UCSD-AML1 (cell line): ENCODE results near the gene AQP11.
"Not testable (repeated sequence)": the region's sequence is repeated elsewhere in the genome, so short reads cannot be mapped to it uniquely, and the experiment has no call there.

Experiments
- DNase-seq: peaks from one replicate; lab custom pipeline; 2025; ENCODE audit not compliant: unreplicated experiment; lab: John Stamatoyannopoulos, UW

AQP11 gene, protein sequence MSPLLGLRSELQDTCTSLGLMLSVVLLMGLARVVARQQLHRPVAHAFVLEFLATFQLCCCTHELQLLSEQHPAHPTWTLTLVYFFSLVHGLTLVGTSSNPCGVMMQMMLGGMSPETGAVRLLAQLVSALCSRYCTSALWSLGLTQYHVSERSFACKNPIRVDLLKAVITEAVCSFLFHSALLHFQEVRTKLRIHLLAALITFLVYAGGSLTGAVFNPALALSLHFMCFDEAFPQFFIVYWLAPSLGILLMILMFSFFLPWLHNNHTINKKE

DNA sequence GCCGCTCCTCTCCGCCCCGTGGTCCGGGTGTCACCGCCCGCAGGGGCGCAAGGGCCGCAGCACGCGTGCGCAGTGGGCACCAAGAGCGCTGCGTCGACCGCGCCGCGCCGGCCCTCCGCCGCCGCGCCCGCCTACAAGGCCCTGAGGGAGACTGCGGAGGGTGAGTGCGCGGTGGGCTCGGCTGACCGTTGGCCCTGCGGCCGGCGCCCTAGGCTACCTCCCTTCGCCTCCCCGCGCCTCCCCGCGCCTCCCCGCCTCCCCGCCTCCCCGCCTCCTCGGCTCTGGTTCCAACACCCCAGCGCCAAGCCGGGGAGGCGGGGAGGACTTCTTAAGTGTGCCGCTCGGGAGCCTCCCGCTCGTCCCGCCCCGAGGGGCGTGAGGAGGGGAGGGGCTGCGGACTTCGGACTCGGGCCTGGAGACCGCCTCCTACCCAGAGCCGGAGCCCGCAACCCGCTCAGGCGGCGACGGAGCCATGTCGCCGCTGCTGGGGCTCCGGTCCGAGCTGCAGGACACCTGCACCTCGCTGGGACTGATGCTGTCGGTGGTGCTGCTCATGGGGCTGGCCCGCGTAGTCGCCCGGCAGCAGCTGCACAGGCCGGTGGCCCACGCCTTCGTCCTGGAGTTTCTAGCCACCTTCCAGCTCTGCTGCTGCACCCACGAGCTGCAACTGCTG, at the start of gene AQP11:
AQP11 (plus strand) TSS at position 433 of the 673 bp plus-strand sequence; CDS start at position 473, 40 bp downstream.
- DNase-seq, result peak; percentile 79

DNA sequence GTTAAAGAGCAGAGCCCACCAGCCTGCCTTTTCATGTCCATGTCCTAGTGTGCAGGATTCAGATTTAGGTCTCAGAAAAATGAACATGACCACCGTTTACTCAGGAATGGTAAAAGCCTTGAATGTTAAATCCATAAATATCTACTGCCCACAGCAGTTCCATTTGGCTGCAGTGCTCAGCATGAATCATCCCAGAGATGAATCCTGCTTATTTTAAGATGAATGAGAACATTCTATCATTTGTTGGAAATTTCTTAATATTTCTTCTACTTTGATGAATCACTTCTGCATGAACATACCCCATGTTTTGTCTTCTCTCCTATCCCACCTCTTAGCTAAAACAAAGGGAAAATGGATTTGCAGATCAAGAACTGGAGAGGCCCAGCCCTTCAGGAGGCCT, 47.5 kb upstream of the AQP11 start:
- DNase-seq, result no peak

DNA sequence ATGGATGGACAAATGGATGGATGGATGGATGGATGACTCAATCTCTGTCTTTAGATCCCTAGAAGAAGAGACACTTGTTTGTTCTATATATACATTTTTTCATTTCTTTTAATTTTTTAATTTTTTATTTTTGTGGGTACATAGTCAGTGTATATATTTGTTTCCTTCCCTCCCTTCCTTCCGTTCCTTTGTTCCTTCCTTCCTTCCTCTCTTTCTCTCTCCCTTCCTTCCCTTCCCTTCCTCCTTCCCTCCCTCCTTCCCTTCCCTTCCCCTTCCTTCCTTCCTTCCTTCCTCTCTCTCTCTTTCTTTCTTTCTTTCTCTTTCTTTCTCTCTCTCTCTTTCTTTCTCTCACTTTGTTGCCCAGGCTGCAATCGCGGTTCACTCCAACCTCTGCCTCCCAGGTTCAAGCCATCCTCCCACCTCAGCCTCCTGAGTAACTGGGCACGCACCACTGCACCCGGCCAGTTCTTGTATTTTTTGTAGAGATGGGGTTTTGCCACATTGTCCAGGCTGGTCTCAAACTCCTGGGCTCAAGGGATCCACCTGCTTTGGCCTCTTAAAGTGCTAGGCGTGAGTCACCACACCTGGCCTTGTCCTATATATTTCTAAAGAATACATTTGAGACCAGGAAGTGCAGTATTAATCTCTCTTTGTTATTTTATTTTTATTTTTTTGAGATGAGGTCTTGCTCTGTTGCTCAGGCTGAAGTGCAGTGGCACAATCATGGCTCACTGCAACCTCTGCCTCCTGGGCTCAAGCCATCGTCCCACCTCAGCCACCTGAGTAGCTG, 42.5 kb upstream of the AQP11 start:
- no peak for DNase-seq

DNA sequence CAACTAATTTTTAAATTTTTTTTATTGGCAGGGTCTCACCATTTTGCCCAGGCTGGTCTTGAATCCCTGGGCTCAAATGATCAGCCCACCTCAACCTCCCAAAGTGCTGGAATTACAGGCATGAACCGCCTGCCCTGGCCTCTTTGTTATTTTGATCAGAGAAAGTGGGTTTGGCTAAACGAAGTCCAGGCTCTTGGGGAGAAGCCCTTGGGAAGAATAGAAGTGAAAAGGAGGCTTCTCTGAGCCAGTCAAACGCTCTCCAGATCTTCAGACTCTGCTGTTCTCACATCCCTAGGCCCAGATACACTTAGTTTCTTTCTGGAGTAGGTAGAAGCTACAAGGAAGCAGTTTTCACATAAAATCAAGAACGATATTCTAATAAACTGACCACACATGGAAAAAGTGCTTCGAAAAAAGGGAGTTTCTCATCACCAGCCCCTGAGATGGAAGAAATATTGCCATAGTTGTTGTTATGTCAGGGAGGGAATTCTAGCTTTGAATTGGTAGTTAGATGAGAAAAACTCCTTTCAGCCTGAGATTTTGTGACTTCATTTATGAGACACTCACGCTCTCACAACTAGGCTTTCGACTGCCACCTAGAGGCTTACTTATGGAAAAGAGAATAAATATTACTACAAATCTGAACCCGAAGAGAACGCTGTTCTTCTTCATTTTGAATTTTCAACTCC, 41.7 kb upstream of the AQP11 start:
- no peak for DNase-seq

DNA sequence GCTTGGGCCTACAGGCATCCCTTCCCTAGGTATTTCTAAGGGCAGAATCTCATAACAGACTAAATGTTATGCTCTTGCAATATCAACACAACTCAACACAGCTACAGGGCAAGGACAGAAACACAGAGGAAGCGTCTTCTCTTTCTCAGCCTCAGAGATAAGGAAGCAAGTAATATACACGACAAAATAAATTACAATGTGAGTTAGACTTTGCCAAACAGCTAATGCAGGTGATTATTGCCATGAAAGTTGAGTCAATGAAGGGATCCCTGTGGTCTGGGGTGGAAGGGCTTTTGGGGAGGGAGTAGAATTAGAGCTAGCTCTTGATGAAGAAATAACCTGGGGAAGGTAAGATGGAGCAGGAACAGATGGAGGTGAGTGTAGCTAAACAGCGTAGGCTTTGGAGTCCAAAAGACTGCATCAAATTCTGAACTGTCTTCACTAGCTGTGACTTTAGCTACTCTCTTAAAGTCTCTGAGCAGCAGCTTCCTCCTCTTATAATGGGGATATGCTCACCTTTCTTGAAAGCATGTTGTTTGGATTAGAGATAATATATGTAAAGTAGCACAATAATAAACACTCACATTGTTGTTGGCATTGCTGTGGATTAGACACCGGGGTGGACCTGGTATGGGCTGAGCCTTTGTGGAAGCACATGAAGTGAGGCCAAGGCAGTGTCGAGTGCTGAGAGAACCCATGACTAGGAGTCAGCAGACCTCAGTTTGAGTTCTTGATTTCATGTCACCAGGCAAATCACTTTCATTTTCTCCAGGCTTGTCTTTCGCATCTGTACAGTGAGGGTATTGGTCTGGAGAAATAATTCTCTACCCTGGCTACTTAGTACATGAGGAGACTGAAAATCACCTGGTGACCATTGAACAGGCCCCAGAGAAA, 41.0 kb upstream of the AQP11 start:
- no peak for DNase-seq

DNA sequence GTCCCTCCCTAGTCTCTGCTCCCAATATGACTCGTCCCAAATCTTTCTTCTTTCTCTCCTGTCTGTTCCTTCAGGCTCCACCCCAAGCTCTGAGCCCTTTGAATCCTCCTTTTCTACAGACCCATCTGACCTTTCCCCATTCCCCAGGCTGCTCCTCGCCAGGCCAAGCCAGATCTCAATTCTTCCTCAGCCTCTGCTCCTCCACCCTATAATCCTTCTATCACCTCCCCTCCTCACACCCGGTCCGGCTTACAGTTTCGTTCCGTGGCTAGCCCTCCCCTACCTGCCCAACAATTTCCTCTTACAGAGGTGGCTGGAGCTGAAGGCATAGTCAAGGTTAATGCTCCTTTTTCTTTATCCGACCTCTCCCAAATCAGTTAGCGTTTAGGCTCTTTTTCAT, 38.3 kb upstream of the AQP11 start:
- not testable (repeated sequence) for DNase-seq

DNA sequence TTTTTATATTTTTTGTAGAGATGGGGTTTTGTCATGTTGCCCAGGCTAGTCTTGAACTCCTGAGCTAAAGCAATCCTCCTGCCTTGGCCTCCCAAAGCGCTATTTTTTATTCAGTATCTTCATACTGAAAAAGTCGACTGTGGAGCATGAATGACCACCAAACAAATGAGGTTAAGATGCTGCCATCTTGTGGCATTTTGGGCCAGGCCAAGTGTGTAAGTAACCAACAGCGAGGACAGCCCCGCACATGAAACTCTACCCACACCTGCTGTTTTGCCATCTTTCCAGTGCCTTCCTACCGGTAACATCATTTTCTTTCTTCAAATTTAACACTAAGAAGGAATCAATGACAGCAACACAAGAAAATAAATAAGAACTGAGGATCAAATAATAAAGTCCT, 32.2 kb upstream of the AQP11 start:
- no peak for DNase-seq

- no peak for DNase-seq
Measured at GRCh38 chr11:77558380-77558779, 31.4 kb upstream of the AQP11 start.

DNA sequence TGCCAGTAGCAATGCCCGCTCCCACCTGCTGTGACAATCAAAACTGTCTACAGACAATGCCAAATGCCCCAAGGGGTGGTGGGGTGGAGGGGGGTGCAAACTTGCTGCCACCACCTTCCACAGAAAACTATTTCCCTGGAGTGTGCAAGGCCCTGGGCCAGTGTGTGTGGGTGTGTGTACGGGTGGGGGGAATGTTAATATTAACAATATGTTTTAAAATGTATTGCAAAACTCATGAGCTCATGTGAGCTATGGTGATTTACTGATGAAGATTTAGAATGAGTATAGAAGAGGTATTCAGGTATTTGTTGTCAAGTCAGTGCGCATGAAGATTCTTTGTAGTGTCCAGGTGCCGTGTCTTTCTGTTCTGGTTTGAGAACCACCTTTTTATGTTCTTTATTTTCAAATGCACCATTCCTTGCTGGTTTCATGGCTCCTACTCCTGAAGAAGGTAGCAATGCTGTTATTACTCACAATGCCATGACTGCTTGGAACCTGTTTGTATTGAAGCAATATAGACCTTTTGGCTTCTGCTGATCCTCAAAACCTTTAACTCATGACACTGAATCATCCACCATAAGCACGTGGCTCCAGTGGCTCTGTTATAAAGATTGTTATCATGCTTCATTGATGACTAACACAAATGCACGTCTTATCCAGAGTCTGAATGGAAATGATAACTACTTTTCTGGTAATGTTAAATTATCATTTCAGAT, 29.9 kb upstream of the AQP11 start:
- no peak for DNase-seq

DNA sequence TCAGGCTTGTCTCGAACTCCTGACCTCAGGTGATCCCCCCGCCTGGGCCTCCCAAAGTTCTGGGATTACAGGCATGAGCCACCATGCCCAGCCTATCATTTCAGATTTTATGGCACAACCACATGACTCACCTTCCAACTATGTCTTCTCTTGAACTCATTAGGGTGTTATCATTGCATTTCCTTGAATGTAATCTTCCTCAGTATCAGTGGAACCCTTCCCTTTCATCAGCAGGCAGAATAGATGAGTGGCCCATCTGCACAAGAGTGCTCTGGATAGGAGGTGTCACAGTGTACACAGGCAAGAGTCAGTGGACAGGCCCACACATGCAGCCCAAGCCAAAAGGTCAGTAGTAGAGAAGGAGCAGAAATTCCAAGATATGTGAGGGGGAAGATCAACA, 29.1 kb upstream of the AQP11 start:
- DNase-seq, result no peak

DNA sequence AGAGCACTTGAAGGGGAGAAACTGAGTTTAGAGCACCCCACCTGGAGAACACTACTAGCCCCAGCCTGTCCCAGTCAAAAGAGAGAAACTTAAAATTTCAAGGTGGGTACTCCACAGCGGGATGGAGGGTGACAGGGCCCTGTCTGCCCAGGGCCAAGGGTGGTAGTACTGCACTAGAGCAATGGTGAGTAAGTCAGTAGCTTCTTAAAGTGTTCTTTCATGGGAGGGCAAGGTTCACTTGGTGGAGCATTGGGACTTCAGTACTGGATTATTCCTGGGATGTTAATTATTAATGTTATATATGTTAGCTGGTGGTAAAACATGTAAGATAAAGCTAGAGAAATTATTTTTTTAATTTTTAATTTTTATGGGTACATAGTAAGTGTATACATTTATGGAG, 28.5 kb upstream of the AQP11 start:
- DNase-seq, result no peak

DNA sequence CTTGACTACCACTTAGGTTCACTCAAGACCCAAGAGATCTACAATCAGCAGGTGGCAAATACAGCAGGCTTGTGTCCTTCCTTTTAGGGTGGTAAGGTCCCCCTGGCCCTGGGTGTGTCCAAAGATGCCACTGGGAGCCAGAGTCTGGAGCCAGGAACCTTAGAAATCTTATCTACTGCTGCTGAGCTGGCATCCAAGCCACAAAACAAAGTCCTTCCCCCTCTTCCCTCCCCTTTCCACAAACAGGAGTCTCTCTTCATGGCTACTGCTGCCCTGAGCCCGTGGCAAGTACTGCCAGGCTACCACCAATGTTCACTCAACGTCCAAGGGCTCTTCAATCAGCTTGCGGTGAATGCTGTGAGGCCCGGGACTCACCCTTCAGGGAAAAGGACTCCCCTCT, 21.4 kb upstream of the AQP11 start:
- no peak for DNase-seq

- no peak for DNase-seq
Measured at GRCh38 chr11:77568916-77569675, 20.7 kb upstream of the AQP11 start.

- no peak for DNase-seq
Measured at GRCh38 chr11:77569676-77570070, 20.1 kb upstream of the AQP11 start.

- not testable (repeated sequence) for DNase-seq
Measured at GRCh38 chr11:77570896-77571295, 18.9 kb upstream of the AQP11 start.

DNA sequence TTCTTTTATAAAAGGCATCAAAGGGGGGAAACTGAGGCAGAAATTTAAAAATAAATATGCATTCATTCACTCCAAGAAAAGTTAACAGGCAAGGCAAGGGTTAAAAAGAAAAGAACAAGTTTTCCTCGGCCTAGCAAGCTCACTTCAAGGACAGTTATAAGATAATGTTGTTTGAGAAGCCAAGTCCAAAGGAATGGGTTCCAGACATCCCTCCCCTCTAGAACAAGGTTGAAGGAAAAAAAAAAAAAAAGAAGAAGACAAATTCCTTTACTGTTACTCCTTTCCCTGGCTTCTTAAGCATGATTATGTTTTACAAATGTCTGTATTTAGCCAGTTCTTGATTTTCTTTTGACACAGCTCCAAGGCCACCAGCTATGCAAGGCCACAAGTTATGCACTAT, 14.3 kb upstream of the AQP11 start:
- DNase-seq, result not testable (repeated sequence)

GRCh38 chr11:77580712-77581337, 8.9 kb upstream of the AQP11 start:
- no peak for DNase-seq

- DNase-seq, result no peak
Measured at GRCh38 chr11:77589181-77589520, 602 bp upstream of the AQP11 start.
